OCI-LY3 (cell line): Measurements from ENCODE around the gene ATP2A2.

ENCODE experiments used
- H2AFZ ChIP-seq: fragments of 200-600, 300-600 bp; shearing (Covaris generic); 2 replicates; pipeline ENCODE4 v1.6.0; 2014; ENCODE audit warnings: antibody characterized with exemption, low read depth, low read length
- H3K27ac ChIP-seq: fragments of 200-600, 300-600 bp; sonication (generic); 2 replicates; pipeline ENCODE4 v1.5.1; 2014; ENCODE audit warnings: mild to moderate bottlenecking, low read length, moderate library complexity, mixed read lengths
- H3K27me3 ChIP-seq: fragments of 200-600, 300-600 bp; sonication (generic); 2 replicates; pipeline ENCODE4 v1.6.1; 2014; ENCODE audit warnings: low read depth, low read length, mixed read lengths
- H3K36me3 ChIP-seq: fragments of 200-600, 300-600 bp; sonication (generic); replicated peaks from 2 replicates; pipeline ENCODE3; 2014; ENCODE audit warnings: low read depth, low read length, mixed read lengths
- H3K4me1 ChIP-seq: fragments of 300-600, 200-600 bp; sonication (generic); 2 replicates; pipeline ENCODE4 v1.6.1; 2014; ENCODE audit warnings: low read length, mixed read lengths
- H3K4me2 ChIP-seq: fragments of 200-600, 300-600 bp; sonication (generic); 2 replicates; pipeline ENCODE4 v1.6.1; 2014; ENCODE audit warnings: low read length, mixed read lengths
- H3K4me3 ChIP-seq: fragments of 300-600, 200-600 bp; sonication (generic); 2 replicates; pipeline ENCODE4 v1.5.1; 2014; ENCODE audit warnings: antibody characterized with exemption, mild to moderate bottlenecking, low read length, moderate library complexity
- H3K79me2 ChIP-seq: fragments of 300-600, 200-600 bp; shearing (Covaris generic); 2 replicates; pipeline ENCODE4 v1.6.1; 2014; ENCODE audit warnings: mild to moderate bottlenecking, low read length, mixed read lengths
- H3K9ac ChIP-seq: fragments of 300-600, 200-600 bp; shearing (Covaris generic); 2 replicates; pipeline ENCODE4 v1.6.0; 2014; ENCODE audit warnings: mild to moderate bottlenecking, low read length, moderate library complexity
- H3K9me3 ChIP-seq: fragments of 200-600, 300-600 bp; shearing (Covaris generic); 2 replicates; pipeline ENCODE4 v1.6.1; 2014; ENCODE audit warnings: low read length, mixed read lengths; ENCODE audit not compliant: insufficient read depth
- H4K20me1 ChIP-seq: fragments of 200-600, 300-600 bp; sonication (generic); 2 replicates; pipeline ENCODE4 v1.6.1; 2016; ENCODE audit warnings: low read length, mixed read lengths; ENCODE audit not compliant: insufficient read depth
- CTCF ChIP-seq: fragments of 200-600, 300-600 bp; sonication (generic); IDR thresholded peaks from 2 replicates; pipeline ENCODE4 v1.5.1; 2014; ENCODE audit warnings: antibody characterized with exemption, low read length, low read depth
- EZH2phosphoT487 ChIP-seq: fragments of 200-600 bp; shearing (Covaris generic); IDR thresholded peaks from 2 replicates; pipeline ENCODE4 v1.6.1; 2018; ENCODE audit warnings: antibody characterized with exemption, mixed run types, low read depth

The ATP2A2 gene

GRCh38 chr12:110258466-110258865 is 22.6 kb upstream of the ATP2A2 start:
- Histone ChIP-seq H3K9me3 (no peaks in the 10 kb centered on the region), H2AFZ (no peak overlapping the region), H3K4me1 (no peaks in the 10 kb centered on the region), H3K36me3 (no peaks in the 10 kb centered on the region), H3K27me3 (peaks cover 9% of the 10 kb centered on the region), H3K4me3 (no peak overlapping the region), H3K79me2 (no peaks in the 10 kb centered on the region), H3K27ac (no peak overlapping the region), H4K20me1 (no peaks in the 10 kb centered on the region), H3K9ac (no peak overlapping the region), H3K4me2 (no peak overlapping the region)
- TF ChIP-seq EZH2phosphoT487, result no peak
- TF ChIP-seq CTCF, result no peak

- H3K27ac ChIP-seq, result no peak overlapping the region
- no peaks in the 10 kb centered on the region for H3K36me3 ChIP-seq
- H3K79me2 ChIP-seq, result no peaks in the 10 kb centered on the region
- H3K4me1 ChIP-seq, result no peaks in the 10 kb centered on the region
- no peak overlapping the region for H3K9ac ChIP-seq
- H3K4me3 ChIP-seq, result no peak overlapping the region
- H3K9me3 ChIP-seq, result no peaks in the 10 kb centered on the region
- TF ChIP-seq CTCF (no peak), EZH2phosphoT487 (no peak)
- H2AFZ ChIP-seq, result no peak overlapping the region
- H3K4me2 ChIP-seq, result no peak overlapping the region
- H4K20me1 ChIP-seq, result no peaks in the 10 kb centered on the region
- H3K27me3 ChIP-seq, result peaks cover 9% of the 10 kb centered on the region
Measured at GRCh38 chr12:110262442-110263388, 18.3 kb upstream of the ATP2A2 start.

GRCh38 chr12:110266381-110266960 is 14.6 kb upstream of the ATP2A2 start:
- H2AFZ ChIP-seq, result no peak overlapping the region
- no peaks in the 10 kb centered on the region for H3K4me1 ChIP-seq
- no peaks in the 10 kb centered on the region for H3K79me2 ChIP-seq
- TF ChIP-seq CTCF (no peak), EZH2phosphoT487 (no peak)
- H3K36me3 ChIP-seq, result no peaks in the 10 kb centered on the region
- H3K9me3 ChIP-seq, result no peaks in the 10 kb centered on the region
- no peak overlapping the region for H3K27ac ChIP-seq
- H3K4me2 ChIP-seq, result no peak overlapping the region
- no peak overlapping the region for H3K4me3 ChIP-seq
- peaks cover 23% of the 10 kb centered on the region for H3K27me3 ChIP-seq
- H3K9ac ChIP-seq, result no peak overlapping the region
- H4K20me1 ChIP-seq, result no peaks in the 10 kb centered on the region

GRCh38 chr12:110266980-110267620 is 13.9 kb upstream of the ATP2A2 start:
- Histone ChIP-seq H3K79me2 (no peaks in the 10 kb centered on the region), H3K27ac (no peak overlapping the region), H3K4me3 (no peak overlapping the region), H3K4me1 (no peaks in the 10 kb centered on the region), H3K27me3 (peaks cover 23% of the 10 kb centered on the region), H3K36me3 (no peaks in the 10 kb centered on the region), H4K20me1 (no peaks in the 10 kb centered on the region), H3K9ac (no peak overlapping the region), H3K9me3 (no peaks in the 10 kb centered on the region), H2AFZ (no peak overlapping the region), H3K4me2 (no peak overlapping the region)
- TF ChIP-seq EZH2phosphoT487 (no peak), CTCF (no peak)
